Measurements from ENCODE around the gene SCN4A. TPM values are rescaled to one million over a fixed set of nuclear protein-coding genes. Genes with fewer than 3 reads are reported as not detected.
A peak's percentile ranks its signal among the peaks of the same experiment; 100 is the strongest.

Gene SCN4A
- total RNA-seq, 4 donors from 2014 or later: 0.83 TPM; not detected in 3

DNA sequence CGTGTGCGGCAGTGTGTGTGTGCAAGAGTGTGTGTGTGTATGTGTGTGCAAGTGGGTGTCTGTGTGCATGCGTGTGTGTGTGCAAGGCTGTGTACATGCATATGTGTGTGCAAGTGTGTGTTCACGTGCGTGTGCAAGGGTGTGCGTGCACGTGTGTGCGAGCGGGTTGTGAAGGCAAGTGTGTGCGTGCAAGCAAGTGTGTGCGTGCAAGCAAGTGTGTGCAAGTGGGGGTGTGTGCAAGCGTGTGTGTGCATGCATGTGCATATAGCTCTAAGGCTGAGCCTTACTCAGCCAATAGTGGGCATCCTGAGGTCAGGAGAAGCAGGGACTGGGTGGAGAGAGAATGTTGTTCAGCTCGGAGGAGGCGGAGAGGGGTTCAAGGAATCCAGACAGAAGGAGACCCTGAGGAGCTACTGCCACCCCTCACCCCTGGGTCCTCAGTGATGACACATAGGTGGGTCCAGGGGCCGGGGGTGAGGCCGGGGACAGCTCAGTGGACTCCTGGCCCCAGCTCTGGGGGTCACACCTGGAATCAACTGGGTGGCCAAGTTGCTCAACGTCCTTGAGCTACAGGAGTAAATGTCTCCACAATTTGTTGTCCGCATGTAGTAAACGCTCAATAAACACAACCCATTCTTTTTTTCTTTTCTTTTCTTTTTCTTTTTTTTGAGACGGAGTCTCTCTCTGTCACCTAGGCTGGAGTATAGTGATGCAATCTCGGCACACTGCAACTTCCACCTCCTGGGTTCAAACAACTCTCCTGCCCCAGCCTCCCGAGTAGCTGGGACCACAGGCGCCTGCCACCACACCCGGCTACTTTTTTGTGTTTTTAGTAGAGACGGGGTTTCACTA lies 27.2 kb upstream of the SCN4A start:
- DNase-seq: peak in 1 of 3 donors; percentile 44
- TF ChIP-seq CTCF (IDR thresholded peaks at IDR 0.05): no peak
- TF ChIP-seq POLR2A (IDR thresholded peaks at IDR 0.05): no peak
- no peak overlapping the region for H3K27ac ChIP-seq
- H3K27me3 ChIP-seq: no peaks in the 10 kb centered on the region
- H3K36me3 ChIP-seq: no peaks in the 10 kb centered on the region
- no peak overlapping the region for H3K4me3 ChIP-seq
- H3K4me1 ChIP-seq: peaks cover 0 to 18% (median 8%) of the 10 kb centered on the region in 4 donors
- H3K9me3 ChIP-seq: no peaks in the 10 kb centered on the region

DNA sequence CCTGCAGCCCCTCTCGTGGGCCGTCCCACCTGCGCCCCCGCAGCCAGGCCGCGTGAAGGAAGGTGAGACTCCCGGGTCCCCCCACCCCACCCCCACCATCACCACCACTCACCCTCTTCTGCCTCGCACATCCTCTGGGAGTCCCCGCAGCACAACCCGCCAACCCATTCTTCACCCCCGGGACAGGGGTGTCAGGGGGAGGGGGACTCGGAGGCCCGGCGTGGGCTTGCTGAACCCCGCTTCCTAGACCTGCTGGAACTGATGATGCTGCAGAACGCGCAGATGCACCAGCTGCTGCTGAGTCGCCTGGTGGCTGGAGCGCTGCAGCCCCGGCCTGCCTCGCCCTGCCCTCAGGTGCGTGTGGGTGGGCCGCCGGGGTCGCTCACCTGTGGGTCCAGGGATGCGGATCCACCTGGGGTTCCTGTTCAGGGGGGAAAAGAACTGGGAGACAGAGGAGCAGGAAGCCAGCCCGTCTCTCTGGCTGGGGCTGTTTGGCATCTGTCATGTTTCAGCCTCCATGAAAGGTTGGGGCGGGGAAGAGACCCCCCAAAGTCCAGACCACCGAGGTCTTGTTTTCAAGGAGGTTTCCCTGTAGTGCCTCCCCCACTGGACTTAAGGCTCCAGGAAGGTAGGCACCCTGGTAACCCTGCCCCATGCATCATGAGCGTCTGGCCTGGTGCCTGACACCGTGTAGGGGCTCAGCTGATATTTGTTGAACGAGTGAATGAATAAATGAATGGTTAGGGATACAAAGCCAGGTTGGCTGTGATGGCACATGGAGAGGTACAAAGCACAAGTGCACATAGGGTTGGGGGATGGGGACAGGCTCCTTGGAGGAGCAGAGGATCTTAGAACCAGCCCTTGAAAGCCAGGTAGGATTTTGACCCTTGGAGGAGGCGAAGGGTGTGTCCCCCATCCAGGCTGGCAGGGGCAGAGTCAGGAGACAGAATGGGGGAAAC lies 26.3 kb upstream of the SCN4A start:
- peak in 1 of 3 donors; percentile 46 for DNase-seq

GRCh38 chr17:63998050-63998720 lies 25.5 kb upstream of the SCN4A start, which contains the start of gene PRR29:
Gene PRR29, plus strand, starts transcription at chr17:63998351. Its CDS starts 14 bp downstream, at chr17:63998365.
- H3K36me3 ChIP-seq: no peaks in the 10 kb centered on the region
- H3K4me1 ChIP-seq: peaks cover 0 to 18% (median 8%) of the 10 kb centered on the region in 4 donors
- H3K9me3 ChIP-seq: no peaks in the 10 kb centered on the region
- peak; percentile 58 to 83 (median 71) for DNase-seq
- H3K27ac ChIP-seq: peak within 1 kb of the TSS in 2 of 4 donors; percentile 5 to 28
- TF ChIP-seq CTCF (IDR thresholded peaks at IDR 0.05) (no peak), POLR2A (IDR thresholded peaks at IDR 0.05) (no peak)
- peak within 1 kb of the TSS; percentile 51 to 68 (median 64) for H3K4me3 ChIP-seq
- H3K27me3 ChIP-seq: no peaks in the 10 kb centered on the region

More for the DNA sequence above, 26.3 kb upstream of the SCN4A start:
- Histone ChIP-seq H3K27ac (peak overlapping the region in 1 of 4 donors; percentile 28), H3K4me1 (peaks cover 0 to 18% (median 8%) of the 10 kb centered on the region in 4 donors), H3K9me3 (no peaks in the 10 kb centered on the region), H3K4me3 (peak overlapping the region; percentile 51 to 68 (median 64)), H3K27me3 (no peaks in the 10 kb centered on the region), H3K36me3 (no peaks in the 10 kb centered on the region)
- TF ChIP-seq CTCF (IDR thresholded peaks at IDR 0.05) (no peak), POLR2A (IDR thresholded peaks at IDR 0.05) (no peak)

GRCh38 chr17:63997341-63998048 lies 24.8 kb upstream of the SCN4A start:
- Histone ChIP-seq H3K4me1 (peaks cover 0 to 18% (median 8%) of the 10 kb centered on the region in 4 donors), H3K27me3 (no peaks in the 10 kb centered on the region), H3K9me3 (no peaks in the 10 kb centered on the region), H3K4me3 (peak overlapping the region in 3 of 4 donors; percentile 61 to 68 (median 66)), H3K27ac (no peak overlapping the region), H3K36me3 (no peaks in the 10 kb centered on the region)
- no peak for TF ChIP-seq CTCF (IDR thresholded peaks at IDR 0.05)
- TF ChIP-seq POLR2A (IDR thresholded peaks at IDR 0.05): no peak
- peak in 1 of 3 donors; percentile 42 for DNase-seq

Measured in Peyer's patch (tissue), 4 donors.